HepG2 (cell line): ENCODE measurements around the gene MAIP1. TPM values are rescaled to one million over a fixed set of nuclear protein-coding genes. Genes with fewer than 3 reads are reported as not detected.
A peak's percentile ranks its signal among the peaks of the same experiment; 100 is the strongest.

Experiments
- ATAC-seq: fragments of 200-7000 bp; cut with Tn5 transposase; 3 replicates; pipeline ENCODE4 v1.9.1; 2020; ENCODE audit warnings: mild to moderate bottlenecking, moderate library complexity
- BruUV-seq: library from RNA; stranded (reverse); fragments of 400-500 nt; replicated peaks from 2 replicates; lab custom pipeline; 2021; lab: Mats Ljungman, UMichigan
- CTCF ChIA-PET: fragments of 300-600 bp; formaldehyde crosslinking; extraction: SDS; loops from one replicate; lab custom pipeline; 2021; ENCODE audit warnings: low total read pairs, inconsistent platforms, low intra/inter-chr PET ratio; lab: Yijun Ruan, JAX
- POLR2A ChIA-PET: fragments of 350-600 bp; sonication (Branson Sonifier 250); formaldehyde crosslinking; loops from one replicate; lab custom pipeline; 2020; ENCODE audit warnings: antibody characterized with exemption, inconsistent platforms; lab: Yijun Ruan, JAX
- DNase-seq: peaks from one replicate; pipeline ENCODE4 v3.0.0-alpha.2; 2015; ENCODE audit warnings: low spot score
- FAIRE-seq: peaks from 3 replicates; lab custom pipeline; 2011; peaks lifted over from hg19 to GRCh38; lab: Jason Lieb, UNC
- H2AFZ ChIP-seq: one replicate; pipeline ENCODE4 v1.6.1; 2011; ENCODE audit warnings: low read length, inconsistent platforms
- H3K27ac ChIP-seq: fragments of 300-600 bp; 3 replicates; pipeline ENCODE4 v1.8.0; 2011; ENCODE audit warnings: mixed run types, mild to moderate bottlenecking, mixed read lengths, low read length, inconsistent platforms; ENCODE audit not compliant: insufficient read depth; ENCODE audit errors: extremely low read length
- H3K27me3 ChIP-seq, 2 experiments: fragments of 200-600 bp in 1 of 2; 2 replicates in 1 of 2; 3 replicates in 1 of 2; pipeline versions ENCODE4 v1.6.0 to v1.8.0; 2011; ENCODE audit warnings: low read length in 2 of 2, mild to moderate bottlenecking in 2 of 2, moderate library complexity in 2 of 2, inconsistent platforms in 1 of 2; ENCODE audit not compliant: insufficient read depth in 2 of 2, control insufficient read depth in 1 of 2
- H3K36me3 ChIP-seq, 2 experiments: fragments of 200-600 bp in 1 of 2; replicated peaks in 1 of 2; 2 replicates in 1 of 2; 3 replicates in 1 of 2; pipeline versions ENCODE4 v1.5.1 to v1.8.0; 2011; ENCODE audit warnings: low read length in 2 of 2, inconsistent platforms in 1 of 2; ENCODE audit not compliant: insufficient read depth in 2 of 2, control insufficient read depth in 1 of 2
- H3K4me1 ChIP-seq: 2 replicates; pipeline ENCODE4 v1.5.1; 2012; ENCODE audit warnings: low read length, inconsistent platforms; ENCODE audit not compliant: insufficient read depth
- H3K4me2 ChIP-seq: 2 replicates; pipeline ENCODE4 v1.6.0; 2011; ENCODE audit warnings: low read depth, low read length, inconsistent platforms
- H3K4me3 ChIP-seq, 3 experiments: fragments of 200-600 bp in 1 of 3; sonication (generic), shearing (Covaris generic) in 1 of 3; replicated peaks in 1 of 3; 2 replicates each; pipeline ENCODE4 v1.5.1; 2011 to 2016; ENCODE audit warnings: low read length in 3 of 3, inconsistent platforms in 2 of 3, low read depth in 2 of 3, mild to moderate bottlenecking in 2 of 3, control low read depth in 1 of 3, mixed read lengths in 1 of 3; ENCODE audit not compliant: insufficient read depth in 1 of 3
- H3K79me2 ChIP-seq: one replicate; pipeline ENCODE4 v1.6.1; 2011; ENCODE audit warnings: low read length, inconsistent platforms; ENCODE audit not compliant: insufficient read depth
- H3K9ac ChIP-seq: 2 replicates; pipeline ENCODE4 v1.6.0; 2011; ENCODE audit warnings: mild to moderate bottlenecking, low read depth, low read length, inconsistent platforms; ENCODE audit not compliant: insufficient read depth
- H3K9me3 ChIP-seq: 2 replicates; pipeline ENCODE4 v1.5.1; 2012; ENCODE audit warnings: mild to moderate bottlenecking, low read length
- H4K20me1 ChIP-seq: 2 replicates; pipeline ENCODE4 v1.6.0; 2011; ENCODE audit warnings: inconsistent platforms, mild to moderate bottlenecking, low read length, moderate library complexity; ENCODE audit not compliant: insufficient read depth
- ATAD3A ChIP-seq: sonication (generic); formaldehyde crosslinking; IDR thresholded peaks from 2 replicates; pipeline ENCODE4 v1.4.0; 2020; ENCODE audit warnings: missing genetic modification reagents
- GABPB1 ChIP-seq: IDR thresholded peaks from 2 replicates; pipeline ENCODE4 v1.6.1; 2016; ENCODE audit warnings: mild to moderate bottlenecking, missing genetic modification reagents, moderate library complexity, missing compliant biosample characterization
- KLF16 ChIP-seq, 2 experiments: sonication (generic) in 1 of 2; formaldehyde crosslinking in 1 of 2; IDR thresholded peaks; 2 replicates each; pipeline versions ENCODE4 v1.6.1 to v1.8.0; 2016 to 2023; ENCODE audit warnings: missing genetic modification reagents in 2 of 2, missing compliant biosample characterization in 1 of 2
- NR2C2 ChIP-seq: sonication (generic); formaldehyde crosslinking; IDR thresholded peaks from 2 replicates; pipeline ENCODE4 v1.4.0; 2020; ENCODE audit warnings: missing genetic modification reagents, mild to moderate bottlenecking, moderate library complexity, borderline replicate concordance
- SAFB2 ChIP-seq: sonication (generic); formaldehyde crosslinking; IDR thresholded peaks from 2 replicates; pipeline ENCODE4 v1.5.1; 2020; ENCODE audit warnings: missing genetic modification reagents, low read depth, mild to moderate bottlenecking, borderline replicate concordance
- ZBTB8A ChIP-seq: sonication (generic); formaldehyde crosslinking; IDR thresholded peaks from 2 replicates; pipeline ENCODE4 v1.4.0; 2020; ENCODE audit warnings: mild to moderate bottlenecking, low read depth, missing genetic modification reagents, borderline replicate concordance
- ZNF180 ChIP-seq: sonication (generic); formaldehyde crosslinking; IDR thresholded peaks from 2 replicates; pipeline ENCODE4 v1.4.0; 2020; ENCODE audit warnings: low read depth, missing genetic modification reagents, borderline replicate concordance
- ZNF510 ChIP-seq: sonication (generic); formaldehyde crosslinking; IDR thresholded peaks from 2 replicates; pipeline ENCODE4 v1.4.0; 2020; ENCODE audit warnings: low read depth, mild to moderate bottlenecking, missing genetic modification reagents
- ZNF614 ChIP-seq: IDR thresholded peaks from 2 replicates; pipeline ENCODE4 v1.6.1; 2018; ENCODE audit warnings: missing biosample characterization, missing genetic modification reagents, inconsistent platforms, borderline replicate concordance
- WGBS: methylation state at CpG from one replicate; pipeline ENCODE4 v1.1.6; 2017; ENCODE audit warnings: low lambda C conversion rate; 5-methylcytosine and 5-hydroxymethylcytosine counted together
- in situ Hi-C: cut with HindIII; loops from 2 replicates; pipeline ENCODE4 v1.10.0; 2017; ENCODE audit warnings: low pct_unique_long_range_greater_than_20kb; ENCODE audit not compliant: extremely low pct_ligation_motif_present
- intact Hi-C: fragments of 100-400 bp; cut with micrococcal nuclease; formaldehyde crosslinking; loops from one replicate; pipeline ENCODE4 v1.10.0; 2022; ENCODE audit not compliant: unreplicated experiment
- polyA plus RNA-seq, 8 experiments: library from polyadenylated mRNA; depleted of rRNA in 3 of 8; stranded (reverse) in 7 of 8; unstranded in 1 of 8; fragments of >200 nt; fragmentation: Illumina TruSeq in 4 of 8; extraction: Trizol in 4 of 8; gene quantifications; 2 replicates each; pipeline versions ENCODE4 v1.2.1 to v1.2.3, GENCODE V29; 2011 to 2016; ENCODE audit warnings: low read depth in 4 of 8, missing spikeins in 1 of 8, mixed read lengths in 1 of 8; ENCODE audit not compliant: insufficient read depth in 1 of 8
- total RNA-seq, 5 experiments: library from RNA; depleted of rRNA; stranded (reverse); fragments of >200 nt; fragmentation: Illumina TruSeq; extraction: Trizol; gene quantifications; 2 replicates each; pipeline ENCODE4 v1.2.3, GENCODE V29; 2016; ENCODE audit warnings: low read depth in 1 of 5
- TF ChIP-seq, protein P1 (sequence below): sonication (generic); formaldehyde crosslinking; IDR thresholded peaks from 2 replicates; pipeline ENCODE4 v1.9.0; 2021; ENCODE audit warnings: missing genetic modification reagents, borderline replicate concordance
- TF ChIP-seq, protein P2 (sequence below): sonication (generic); formaldehyde crosslinking; IDR thresholded peaks from 2 replicates; pipeline ENCODE4 v1.8.1; 2023; ENCODE audit warnings: mild to moderate bottlenecking, moderate library complexity, missing genetic modification reagents
- TF ChIP-seq, protein P3 (sequence below): sonication (generic); formaldehyde crosslinking; IDR thresholded peaks from 2 replicates; pipeline ENCODE4 v1.5.0; 2020; ENCODE audit warnings: missing genetic modification reagents, mild to moderate bottlenecking, borderline replicate concordance
- TF ChIP-seq, protein P4 (sequence below): sonication (generic); formaldehyde crosslinking; conservative IDR thresholded peaks from 2 replicates; pipeline ENCODE4 v1.4.0; 2020; ENCODE audit warnings: mild to moderate bottlenecking, missing genetic modification reagents, moderate library complexity

The MAIP1 gene
- total and polyA plus RNA-seq, 2 of the 13 experiments (the other 11 are each of a cell fraction or from before 2014, with no cell fraction given) = 22.3 to 72.9 TPM

DNA sequence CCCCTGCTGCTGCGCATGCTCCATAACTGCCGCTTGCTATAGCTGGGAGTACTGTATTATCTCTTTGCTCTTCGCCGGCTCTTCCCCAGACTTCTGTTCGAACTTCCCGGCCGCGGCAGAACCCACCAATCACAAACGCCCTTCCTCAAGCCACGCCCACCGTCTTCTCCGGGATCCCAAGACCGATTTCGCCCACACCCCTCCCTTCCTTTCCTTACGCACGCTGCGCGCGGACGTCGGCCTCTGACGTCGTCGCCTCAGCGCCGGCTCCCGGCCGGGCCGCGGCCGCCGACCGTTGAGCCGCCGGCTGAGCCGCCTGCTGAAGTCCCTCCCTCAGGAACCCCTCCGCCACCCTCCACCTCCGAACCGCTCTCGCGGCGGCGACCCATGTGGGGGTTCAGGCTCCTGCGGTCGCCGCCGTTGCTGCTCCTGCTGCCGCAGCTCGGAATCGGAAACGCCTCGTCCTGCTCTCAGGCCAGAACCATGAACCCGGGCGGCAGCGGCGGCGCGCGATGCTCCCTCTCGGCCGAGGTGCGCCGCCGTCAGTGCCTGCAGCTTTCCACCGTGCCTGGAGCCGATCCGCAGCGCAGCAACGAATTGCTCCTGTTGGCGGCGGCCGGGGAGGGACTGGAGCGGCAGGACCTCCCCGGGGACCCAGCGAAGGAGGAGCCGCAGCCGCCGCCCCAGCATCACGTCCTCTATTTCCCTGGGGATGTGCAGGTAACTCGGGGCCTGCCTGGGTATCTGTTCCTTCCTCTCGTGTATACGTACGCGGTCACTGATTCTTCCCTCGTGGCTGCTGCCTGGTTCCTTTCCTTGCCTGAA is 44.1 kb upstream of the MAIP1 start, which contains the start of gene C2orf69:
C2orf69 (plus strand) TSS at position 242 of the 825 bp plus-strand sequence; CDS start at position 388, 146 bp downstream.
- POLR2A ChIA-PET = interaction anchor here (0.9 to 1.3 kb wide), 3 partner anchors 11 to 29 kb away, joined by 3 to 4 read pairs (median 4); no protein-coding TSS in a partner anchor
- intact Hi-C loops = loop anchor here (2.0 kb wide), 1 partner anchor 44 kb away; the partner anchor contains the start of genes MAIP1 and TYW5
- no peak for TF ChIP-seq ATAD3A (CRISPR knock-in tag)
- peak; percentile 79 for TF ChIP-seq SAFB2 (CRISPR knock-in tag)
- TF ChIP-seq ZBTB8A = no peak; the same call in 1 of the 2 replicates
- TF ChIP-seq, protein P1, sequence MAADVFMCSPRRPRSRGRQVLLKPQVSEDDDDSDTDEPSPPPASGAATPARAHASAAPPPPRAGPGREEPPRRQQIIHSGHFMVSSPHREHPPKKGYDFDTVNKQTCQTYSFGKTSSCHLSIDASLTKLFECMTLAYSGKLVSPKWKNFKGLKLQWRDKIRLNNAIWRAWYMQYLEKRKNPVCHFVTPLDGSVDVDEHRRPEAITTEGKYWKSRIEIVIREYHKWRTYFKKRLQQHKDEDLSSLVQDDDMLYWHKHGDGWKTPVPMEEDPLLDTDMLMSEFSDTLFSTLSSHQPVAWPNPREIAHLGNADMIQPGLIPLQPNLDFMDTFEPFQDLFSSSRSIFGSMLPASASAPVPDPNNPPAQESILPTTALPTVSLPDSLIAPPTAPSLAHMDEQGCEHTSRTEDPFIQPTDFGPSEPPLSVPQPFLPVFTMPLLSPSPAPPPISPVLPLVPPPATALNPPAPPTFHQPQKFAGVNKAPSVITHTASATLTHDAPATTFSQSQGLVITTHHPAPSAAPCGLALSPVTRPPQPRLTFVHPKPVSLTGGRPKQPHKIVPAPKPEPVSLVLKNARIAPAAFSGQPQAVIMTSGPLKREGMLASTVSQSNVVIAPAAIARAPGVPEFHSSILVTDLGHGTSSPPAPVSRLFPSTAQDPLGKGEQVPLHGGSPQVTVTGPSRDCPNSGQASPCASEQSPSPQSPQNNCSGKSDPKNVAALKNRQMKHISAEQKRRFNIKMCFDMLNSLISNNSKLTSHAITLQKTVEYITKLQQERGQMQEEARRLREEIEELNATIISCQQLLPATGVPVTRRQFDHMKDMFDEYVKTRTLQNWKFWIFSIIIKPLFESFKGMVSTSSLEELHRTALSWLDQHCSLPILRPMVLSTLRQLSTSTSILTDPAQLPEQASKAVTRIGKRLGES (CRISPR knock-in tag) = no peak
- TF ChIP-seq KLF16 (CRISPR knock-in tag; IDR thresholded peaks at IDR 0.05) = peak in 1 of 2 experiments; percentile 63; a peak in 2 of 4 replicates
- peak; percentile 54; the same call in 1 of the 2 replicates for TF ChIP-seq NR2C2 (CRISPR knock-in tag)
- peak; percentile 86 for TF ChIP-seq GABPB1 (CRISPR knock-in tag)
- TF ChIP-seq ZNF614 (CRISPR knock-in tag) = no peak
- TF ChIP-seq ZNF510 (CRISPR knock-in tag) = peak; percentile 5; the same call in 1 of the 2 replicates
- no peak for TF ChIP-seq ZNF180 (CRISPR knock-in tag)
- TF ChIP-seq, protein P2, sequence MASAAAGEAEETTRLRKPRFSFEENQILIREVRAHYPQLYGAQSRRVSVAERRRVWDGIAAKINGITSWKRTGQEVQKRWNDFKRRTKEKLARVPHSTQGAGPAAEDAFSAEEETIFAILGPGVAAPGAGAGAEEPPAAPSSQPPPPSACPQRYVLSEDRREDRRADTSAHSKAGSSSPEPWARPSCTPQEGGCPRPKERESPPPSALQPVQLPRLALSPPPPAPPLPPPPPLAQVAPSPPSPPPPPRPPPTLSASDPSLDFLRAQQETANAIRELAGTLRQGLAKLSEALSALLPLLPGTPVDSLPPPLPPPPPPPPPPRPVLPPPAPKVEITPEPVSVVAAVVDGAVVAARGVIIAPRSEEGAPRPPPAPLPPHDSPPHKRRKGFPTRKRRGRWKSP = peak; percentile 92
- TF ChIP-seq, protein P3, sequence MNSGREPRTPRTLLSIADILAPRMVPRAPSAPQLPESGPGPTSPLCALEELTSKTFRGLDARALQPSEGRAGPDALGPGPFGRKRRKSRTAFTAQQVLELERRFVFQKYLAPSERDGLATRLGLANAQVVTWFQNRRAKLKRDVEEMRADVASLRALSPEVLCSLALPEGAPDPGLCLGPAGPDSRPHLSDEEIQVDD = no peak
- TF ChIP-seq, protein P4, sequence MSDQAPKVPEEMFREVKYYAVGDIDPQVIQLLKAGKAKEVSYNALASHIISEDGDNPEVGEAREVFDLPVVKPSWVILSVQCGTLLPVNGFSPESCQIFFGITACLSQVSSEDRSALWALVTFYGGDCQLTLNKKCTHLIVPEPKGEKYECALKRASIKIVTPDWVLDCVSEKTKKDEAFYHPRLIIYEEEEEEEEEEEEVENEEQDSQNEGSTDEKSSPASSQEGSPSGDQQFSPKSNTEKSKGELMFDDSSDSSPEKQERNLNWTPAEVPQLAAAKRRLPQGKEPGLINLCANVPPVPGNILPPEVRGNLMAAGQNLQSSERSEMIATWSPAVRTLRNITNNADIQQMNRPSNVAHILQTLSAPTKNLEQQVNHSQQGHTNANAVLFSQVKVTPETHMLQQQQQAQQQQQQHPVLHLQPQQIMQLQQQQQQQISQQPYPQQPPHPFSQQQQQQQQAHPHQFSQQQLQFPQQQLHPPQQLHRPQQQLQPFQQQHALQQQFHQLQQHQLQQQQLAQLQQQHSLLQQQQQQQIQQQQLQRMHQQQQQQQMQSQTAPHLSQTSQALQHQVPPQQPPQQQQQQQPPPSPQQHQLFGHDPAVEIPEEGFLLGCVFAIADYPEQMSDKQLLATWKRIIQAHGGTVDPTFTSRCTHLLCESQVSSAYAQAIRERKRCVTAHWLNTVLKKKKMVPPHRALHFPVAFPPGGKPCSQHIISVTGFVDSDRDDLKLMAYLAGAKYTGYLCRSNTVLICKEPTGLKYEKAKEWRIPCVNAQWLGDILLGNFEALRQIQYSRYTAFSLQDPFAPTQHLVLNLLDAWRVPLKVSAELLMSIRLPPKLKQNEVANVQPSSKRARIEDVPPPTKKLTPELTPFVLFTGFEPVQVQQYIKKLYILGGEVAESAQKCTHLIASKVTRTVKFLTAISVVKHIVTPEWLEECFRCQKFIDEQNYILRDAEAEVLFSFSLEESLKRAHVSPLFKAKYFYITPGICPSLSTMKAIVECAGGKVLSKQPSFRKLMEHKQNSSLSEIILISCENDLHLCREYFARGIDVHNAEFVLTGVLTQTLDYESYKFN = no peak; the same call in 1 of the 2 replicates

More for the DNA sequence above, 44.1 kb upstream of the MAIP1 start, which contains the start of gene C2orf69:
- H3K9ac ChIP-seq = peak within 1 kb of the TSS; percentile 97
- peak; percentile 93 for ATAC-seq
- CTCF ChIA-PET = no interaction called here
- peak within 1 kb of the TSS; percentile 80 for H2AFZ ChIP-seq
- peak; percentile 99 for DNase-seq
- peak within 1 kb of the TSS; percentile 74 to 99 (median 82) for H3K4me3 ChIP-seq
- peak within 1 kb of the TSS; percentile 95 for H3K27ac ChIP-seq
- peaks cover 41% of the 10 kb centered on the region for H3K79me2 ChIP-seq
- 1% methylated on average over 52 of the region's 85 CpGs for WGBS
- no TSS peak for BruUV-seq
- H3K4me2 ChIP-seq = peak within 1 kb of the TSS; percentile 94
- 0 out of 2 replicates have a peak, but pooled peaks cover 13% of the 10 kb centered on the region for H4K20me1 ChIP-seq
- peaks cover 30% of the 10 kb centered on the region for H3K4me1 ChIP-seq
- in situ Hi-C loops = no loop called here
- FAIRE-seq = peak; percentile 87
- H3K36me3 ChIP-seq = peaks cover 3 to 9% of the 10 kb centered on the region in 2 experiments; a peak in 3 of 5 replicates
- no peaks in the 10 kb centered on the region for H3K9me3 ChIP-seq
- H3K27me3 ChIP-seq = no peaks in the 10 kb centered on the region; a peak in 1 of 5 replicates
